ENCODE results near the gene IL1A.

Gene IL1A

DNA sequence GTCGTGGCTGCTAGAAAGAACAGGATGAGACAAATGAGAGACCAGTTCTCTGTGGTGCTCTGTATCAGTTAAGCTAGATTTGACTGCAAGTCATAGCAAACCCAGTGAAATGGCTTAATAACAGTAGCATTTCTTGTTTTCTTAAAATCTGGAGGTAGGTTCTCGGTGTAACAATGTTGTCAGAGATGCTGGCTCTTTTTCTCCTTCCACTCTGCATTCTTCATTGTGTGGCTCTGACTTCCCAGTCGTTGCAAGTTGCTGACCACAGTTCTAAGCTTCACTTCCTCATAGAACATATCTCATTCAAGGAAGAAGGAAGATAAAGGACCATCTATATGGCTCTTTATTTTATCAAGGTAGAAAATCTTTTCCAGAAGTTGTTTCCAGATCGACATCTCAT lies 12.0 kb downstream of the IL1A start:
- TF ChIP-seq, protein P1, sequence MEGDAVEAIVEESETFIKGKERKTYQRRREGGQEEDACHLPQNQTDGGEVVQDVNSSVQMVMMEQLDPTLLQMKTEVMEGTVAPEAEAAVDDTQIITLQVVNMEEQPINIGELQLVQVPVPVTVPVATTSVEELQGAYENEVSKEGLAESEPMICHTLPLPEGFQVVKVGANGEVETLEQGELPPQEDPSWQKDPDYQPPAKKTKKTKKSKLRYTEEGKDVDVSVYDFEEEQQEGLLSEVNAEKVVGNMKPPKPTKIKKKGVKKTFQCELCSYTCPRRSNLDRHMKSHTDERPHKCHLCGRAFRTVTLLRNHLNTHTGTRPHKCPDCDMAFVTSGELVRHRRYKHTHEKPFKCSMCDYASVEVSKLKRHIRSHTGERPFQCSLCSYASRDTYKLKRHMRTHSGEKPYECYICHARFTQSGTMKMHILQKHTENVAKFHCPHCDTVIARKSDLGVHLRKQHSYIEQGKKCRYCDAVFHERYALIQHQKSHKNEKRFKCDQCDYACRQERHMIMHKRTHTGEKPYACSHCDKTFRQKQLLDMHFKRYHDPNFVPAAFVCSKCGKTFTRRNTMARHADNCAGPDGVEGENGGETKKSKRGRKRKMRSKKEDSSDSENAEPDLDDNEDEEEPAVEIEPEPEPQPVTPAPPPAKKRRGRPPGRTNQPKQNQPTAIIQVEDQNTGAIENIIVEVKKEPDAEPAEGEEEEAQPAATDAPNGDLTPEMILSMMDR (IDR thresholded peaks at IDR 0.05; ENCODE audit: borderline replicate concordance, insufficient read depth, low read depth, low read length): no peak

DNA sequence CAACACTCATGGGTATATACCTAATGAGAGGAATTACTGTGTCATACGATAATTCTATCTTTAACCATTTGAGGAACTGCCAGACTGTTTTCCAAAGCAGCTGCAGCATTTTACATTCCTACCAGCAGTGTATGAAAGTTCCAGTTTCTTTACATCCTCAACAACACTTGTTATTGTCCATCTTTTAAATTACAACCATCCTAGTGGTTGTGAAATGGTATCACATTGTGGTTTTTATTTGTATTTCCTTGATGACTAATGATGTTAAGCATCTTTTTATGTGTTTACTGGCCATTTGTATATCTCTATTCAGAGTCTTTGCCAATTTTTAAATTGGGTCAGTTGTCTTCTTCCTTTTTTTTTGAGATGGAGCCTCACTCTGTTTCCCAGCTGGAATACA lies 15.9 kb downstream of the IL1A start:
- TF ChIP-seq, protein P1 (IDR thresholded peaks at IDR 0.05; ENCODE audit: borderline replicate concordance, insufficient read depth, low read depth, low read length): no peak
- no peak overlapping the region for H3K4me3 ChIP-seq (ENCODE audit: low read depth, low read length)

More for the DNA sequence above, 12.0 kb downstream of the IL1A start:
- no peak overlapping the region for H3K4me3 ChIP-seq (ENCODE audit: low read depth, low read length)

DNA sequence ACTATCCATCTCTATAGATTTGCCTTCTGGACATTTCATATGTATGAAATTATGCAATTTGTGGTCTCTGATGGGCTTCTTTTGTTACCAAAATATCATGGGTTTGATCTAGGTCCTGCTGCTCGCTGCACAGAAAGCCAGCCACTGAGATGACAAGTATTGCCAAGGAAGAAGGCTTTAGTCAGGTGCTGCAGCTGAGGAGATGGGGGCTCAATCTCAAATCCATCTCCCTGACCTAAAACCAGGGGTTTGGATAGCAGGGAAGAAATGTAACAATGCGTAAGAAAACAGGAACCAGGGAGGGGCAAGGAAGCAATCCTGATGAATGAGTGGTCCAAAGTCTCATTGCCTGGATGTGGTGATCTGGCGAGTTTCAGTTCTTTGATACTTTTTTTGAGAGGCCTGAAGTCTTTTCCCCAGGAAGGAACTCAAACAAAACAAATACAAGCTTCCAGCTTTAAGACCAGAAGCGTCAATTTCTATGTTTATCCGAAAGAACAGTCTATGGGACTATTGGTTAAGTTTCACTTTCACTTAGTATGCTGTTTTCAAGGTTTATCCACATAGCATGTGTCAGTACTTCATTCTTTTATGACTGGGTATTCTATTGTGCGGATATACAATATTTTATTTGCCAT lies 16.5 kb downstream of the IL1A start:
- TF ChIP-seq, protein P1 (IDR thresholded peaks at IDR 0.05; ENCODE audit: borderline replicate concordance, insufficient read depth, low read depth, low read length): no peak
- no peak overlapping the region for H3K4me3 ChIP-seq (ENCODE audit: low read depth, low read length)

DNA sequence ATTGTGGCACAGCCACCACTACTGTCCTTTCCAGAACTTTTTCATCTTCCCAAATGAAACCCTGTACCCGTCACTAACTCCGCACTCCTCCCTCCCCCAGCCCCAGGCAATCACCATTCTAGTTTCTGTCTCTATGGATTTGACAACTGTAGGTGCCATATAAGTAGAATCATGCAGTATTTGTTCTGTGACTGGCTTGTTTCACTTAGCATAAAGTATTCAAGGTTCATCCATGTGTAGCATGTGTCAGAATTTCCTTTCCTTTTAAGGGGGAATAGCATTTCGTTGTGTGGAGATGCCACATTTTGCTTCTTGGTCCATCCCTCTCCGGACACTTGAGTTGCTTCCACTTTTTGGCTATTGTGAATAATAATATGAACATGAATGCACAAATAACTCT lies 19.0 kb downstream of the IL1A start:
- TF ChIP-seq, protein P1 (IDR thresholded peaks at IDR 0.05; ENCODE audit: borderline replicate concordance, insufficient read depth, low read depth, low read length): no peak
- H3K4me3 ChIP-seq (ENCODE audit: low read depth, low read length): peak overlapping the region; percentile 79

DNA sequence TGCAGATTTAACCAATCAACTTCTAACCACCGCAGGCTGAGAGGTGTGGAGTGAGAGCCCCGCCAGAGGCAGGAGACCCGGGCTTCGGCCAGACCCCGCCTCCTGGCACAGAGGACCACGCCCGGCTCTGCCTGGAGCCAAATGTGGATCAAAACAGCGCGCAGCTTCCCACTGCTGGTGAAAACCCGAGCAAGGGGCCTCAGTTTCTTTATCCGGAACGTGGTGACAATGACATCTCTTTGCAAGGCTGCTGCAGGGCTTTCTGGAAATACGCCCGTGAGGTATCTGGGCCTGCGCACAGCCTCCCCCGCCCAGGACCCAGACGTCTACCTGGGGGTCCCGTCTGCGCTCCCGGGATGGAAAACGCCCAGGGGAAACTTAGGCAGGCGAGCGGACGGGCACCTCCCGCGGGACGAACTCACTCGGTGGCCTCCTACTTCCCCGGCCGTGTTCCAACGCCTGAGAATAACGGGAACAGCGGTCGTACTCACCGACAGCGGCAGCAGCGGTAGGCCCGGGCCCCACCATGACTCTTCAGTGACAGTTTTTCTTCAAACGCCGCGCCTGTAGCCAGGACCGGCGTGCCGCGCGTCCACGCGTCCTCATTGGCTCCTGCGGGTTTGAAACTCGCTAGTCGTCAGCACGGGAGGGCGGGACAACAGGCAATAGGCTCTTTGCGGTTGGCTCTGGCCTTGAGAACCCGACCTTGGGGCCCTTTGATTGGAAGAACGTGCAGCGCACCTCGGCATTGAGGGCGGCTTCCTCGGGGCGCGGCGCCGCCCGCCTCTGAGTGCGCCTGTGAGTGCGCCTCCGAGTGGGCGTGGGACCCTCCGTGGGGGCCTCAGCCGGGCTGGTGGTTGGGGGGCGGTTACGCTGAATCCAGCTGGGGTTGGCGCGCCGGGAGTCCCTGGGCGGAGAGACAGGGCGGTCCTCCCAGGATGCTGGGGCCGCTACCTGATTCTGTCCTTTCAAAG lies 19.9 kb downstream of the IL1A start, which contains the start of gene CKAP2L:
TSS of gene CKAP2L (minus strand) at position 539 of the 974 bp plus-strand sequence. CDS start at position 528, 11 bp downstream.
- H3K4me3 ChIP-seq (ENCODE audit: low read depth, low read length): peak within 1 kb of the TSS; percentile 79
- TF ChIP-seq, protein P1 (IDR thresholded peaks at IDR 0.05; ENCODE audit: borderline replicate concordance, insufficient read depth, low read depth, low read length): no peak

DNA sequence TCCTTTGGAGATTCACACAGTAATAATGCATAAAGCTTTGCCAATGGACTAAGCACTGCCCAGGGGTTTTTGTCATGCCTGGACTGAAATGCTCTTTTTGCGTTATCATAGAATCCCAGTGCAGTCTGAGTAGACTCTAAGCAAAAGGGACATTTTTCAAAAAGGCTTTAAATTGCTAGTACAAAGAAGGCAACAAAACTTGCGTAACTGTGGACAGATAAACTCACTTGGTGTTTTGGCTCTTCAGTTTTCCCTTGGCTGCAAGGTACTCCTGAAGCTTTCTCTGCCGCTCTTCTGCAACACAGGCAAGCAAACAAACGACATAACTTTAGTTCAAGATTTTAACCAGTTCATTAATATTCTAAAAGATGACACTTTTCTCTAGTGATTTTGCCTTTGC lies 22.0 kb downstream of the IL1A start:
- H3K4me3 ChIP-seq (ENCODE audit: low read depth, low read length): no peak overlapping the region
- TF ChIP-seq, protein P1 (IDR thresholded peaks at IDR 0.05; ENCODE audit: borderline replicate concordance, insufficient read depth, low read depth, low read length): no peak
